Nephron progenitor cell (in vitro differentiated cells): ENCODE results near the gene GAD2.
A peak's percentile ranks its signal among the peaks of the same experiment; 100 is the strongest.

Experiments used
- DNase-seq: peaks from one replicate; pipeline ENCODE4 v3.0.0; 2021
- H3K27ac Mint-ChIP-seq: 2 replicates; pipeline ENCODE4 v1.8.0; 2021; ENCODE audit warnings: mild to moderate bottlenecking, moderate library complexity, mixed read lengths
- H3K27me3 Mint-ChIP-seq: 2 replicates; pipeline ENCODE4 v1.8.0; 2021; ENCODE audit warnings: mild to moderate bottlenecking, low read depth, mixed read lengths; ENCODE audit not compliant: poor library complexity
- H3K36me3 Mint-ChIP-seq: 2 replicates; pipeline ENCODE4 v1.8.0; 2021; ENCODE audit warnings: low read depth, mixed read lengths
- H3K4me1 Mint-ChIP-seq: 2 replicates; pipeline ENCODE4 v1.8.0; 2021; ENCODE audit warnings: mixed read lengths
- H3K4me3 Mint-ChIP-seq: 2 replicates; pipeline ENCODE4 v1.8.0; 2021; ENCODE audit warnings: mild to moderate bottlenecking, moderate library complexity, mixed read lengths
- H3K9me3 Mint-ChIP-seq: 2 replicates; pipeline ENCODE4 v1.8.0; 2021; ENCODE audit warnings: mild to moderate bottlenecking, moderate library complexity, mixed read lengths
- TF ChIP-seq, protein P1 (sequence below): fragments of 200-600 bp; sonication (generic); IDR thresholded peaks from 2 replicates; pipeline ENCODE4 v1.5.0; 2021; ENCODE audit warnings: antibody characterized with exemption

The GAD2 gene

DNA sequence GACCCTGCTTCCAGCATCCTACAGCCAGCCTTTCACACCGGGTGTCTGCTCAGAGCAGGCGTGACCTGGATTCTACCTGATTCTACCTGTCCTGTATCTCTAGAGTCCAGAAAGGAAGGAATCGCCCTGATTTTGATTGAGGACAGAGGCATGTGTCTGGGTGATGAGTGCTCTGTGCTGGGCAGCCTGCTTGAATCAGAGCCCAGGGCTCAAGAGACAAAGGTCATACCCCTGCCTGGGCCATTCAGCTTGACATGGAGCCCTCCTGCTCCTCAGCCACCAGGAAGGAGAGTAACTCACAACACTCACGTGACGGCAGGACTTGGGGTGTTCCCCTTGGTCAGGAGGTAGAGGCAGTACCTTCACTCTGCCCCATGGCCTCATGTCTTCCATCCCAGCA is 11.2 kb downstream of the GAD2 start:
- no peaks in the 10 kb centered on the region for H3K4me1 Mint-ChIP-seq
- TF ChIP-seq, protein P1, sequence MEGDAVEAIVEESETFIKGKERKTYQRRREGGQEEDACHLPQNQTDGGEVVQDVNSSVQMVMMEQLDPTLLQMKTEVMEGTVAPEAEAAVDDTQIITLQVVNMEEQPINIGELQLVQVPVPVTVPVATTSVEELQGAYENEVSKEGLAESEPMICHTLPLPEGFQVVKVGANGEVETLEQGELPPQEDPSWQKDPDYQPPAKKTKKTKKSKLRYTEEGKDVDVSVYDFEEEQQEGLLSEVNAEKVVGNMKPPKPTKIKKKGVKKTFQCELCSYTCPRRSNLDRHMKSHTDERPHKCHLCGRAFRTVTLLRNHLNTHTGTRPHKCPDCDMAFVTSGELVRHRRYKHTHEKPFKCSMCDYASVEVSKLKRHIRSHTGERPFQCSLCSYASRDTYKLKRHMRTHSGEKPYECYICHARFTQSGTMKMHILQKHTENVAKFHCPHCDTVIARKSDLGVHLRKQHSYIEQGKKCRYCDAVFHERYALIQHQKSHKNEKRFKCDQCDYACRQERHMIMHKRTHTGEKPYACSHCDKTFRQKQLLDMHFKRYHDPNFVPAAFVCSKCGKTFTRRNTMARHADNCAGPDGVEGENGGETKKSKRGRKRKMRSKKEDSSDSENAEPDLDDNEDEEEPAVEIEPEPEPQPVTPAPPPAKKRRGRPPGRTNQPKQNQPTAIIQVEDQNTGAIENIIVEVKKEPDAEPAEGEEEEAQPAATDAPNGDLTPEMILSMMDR: no peak
- no peak overlapping the region for H3K27ac Mint-ChIP-seq
- H3K4me3 Mint-ChIP-seq: no peak overlapping the region
- H3K36me3 Mint-ChIP-seq: no peaks in the 10 kb centered on the region
- H3K9me3 Mint-ChIP-seq: no peaks in the 10 kb centered on the region
- DNase-seq: no peak
- peaks cover 42% of the 10 kb centered on the region for H3K27me3 Mint-ChIP-seq

DNA sequence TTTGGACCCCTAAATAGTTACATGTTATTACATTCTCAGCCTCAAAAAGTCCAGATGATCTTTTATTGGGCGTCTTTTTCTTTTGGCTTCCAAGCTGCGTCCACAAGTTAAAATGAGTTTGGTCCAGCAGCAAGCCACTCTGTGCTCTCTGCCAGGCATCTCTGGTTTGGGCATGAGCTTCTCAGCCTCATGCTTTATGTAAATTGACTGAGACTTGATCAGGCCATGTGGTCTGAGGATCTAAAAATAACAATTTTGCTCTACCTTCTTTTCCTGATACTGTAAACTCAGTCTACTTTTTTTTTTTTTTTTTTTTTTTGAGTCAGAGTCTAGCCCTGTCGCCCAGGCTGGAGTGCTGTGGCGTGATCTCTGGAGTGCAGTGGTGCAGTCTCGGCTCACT is 15.6 kb downstream of the GAD2 start:
- H3K36me3 Mint-ChIP-seq: no peaks in the 10 kb centered on the region
- peaks cover 37% of the 10 kb centered on the region for H3K27me3 Mint-ChIP-seq
- TF ChIP-seq, protein P1: no peak
- H3K27ac Mint-ChIP-seq: no peak overlapping the region
- no peaks in the 10 kb centered on the region for H3K4me1 Mint-ChIP-seq
- no peak overlapping the region for H3K4me3 Mint-ChIP-seq
- no peaks in the 10 kb centered on the region for H3K9me3 Mint-ChIP-seq
- DNase-seq: no peak

DNA sequence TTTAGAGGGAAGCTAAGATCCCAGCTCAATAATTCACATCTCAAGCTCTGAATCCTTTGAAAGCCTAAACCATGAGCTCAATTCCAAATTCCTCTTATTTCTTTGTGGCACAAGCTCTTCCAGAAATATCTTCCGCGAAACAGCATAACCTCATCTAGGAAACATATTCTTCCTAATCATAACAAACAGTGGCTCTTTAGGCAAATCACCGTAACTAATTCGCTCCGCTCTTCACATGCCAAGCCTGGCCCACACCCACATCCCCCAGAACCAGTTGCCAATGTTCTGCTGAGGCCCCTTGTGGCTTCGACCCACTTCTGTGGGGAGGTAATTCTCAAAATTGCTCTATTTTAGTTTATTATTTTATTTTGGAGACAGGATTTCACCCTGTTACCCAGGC is 19.2 kb downstream of the GAD2 start:
- H3K36me3 Mint-ChIP-seq: no peaks in the 10 kb centered on the region
- DNase-seq: no peak
- H3K27me3 Mint-ChIP-seq: peaks cover 30% of the 10 kb centered on the region
- no peak overlapping the region for H3K4me3 Mint-ChIP-seq
- H3K27ac Mint-ChIP-seq: no peak overlapping the region
- H3K9me3 Mint-ChIP-seq: no peaks in the 10 kb centered on the region
- H3K4me1 Mint-ChIP-seq: no peaks in the 10 kb centered on the region
- TF ChIP-seq, protein P1: no peak

DNA sequence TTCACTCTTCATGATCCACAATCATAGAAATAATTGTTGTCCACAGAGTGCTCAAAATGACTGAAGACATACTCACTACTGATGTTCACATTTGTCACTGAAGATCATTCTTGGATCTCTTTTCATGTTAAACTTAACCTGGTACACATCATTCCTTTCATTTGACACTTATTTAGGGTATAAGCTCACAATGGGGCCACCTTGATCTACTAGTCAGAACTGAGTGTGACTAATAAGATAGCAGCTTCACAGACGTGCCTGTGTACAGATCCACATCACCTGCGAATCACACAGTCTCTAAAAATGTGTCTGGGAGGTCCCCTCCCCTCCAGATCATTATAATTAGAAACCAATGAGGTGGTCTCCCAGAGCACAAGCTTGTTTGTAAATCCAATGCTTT is 21.8 kb downstream of the GAD2 start:
- Mint-ChIP-seq H3K4me3 (no peak overlapping the region), H3K4me1 (peaks cover 17% of the 10 kb centered on the region), H3K27ac (no peak overlapping the region), H3K9me3 (no peaks in the 10 kb centered on the region), H3K27me3 (peaks cover 16% of the 10 kb centered on the region), H3K36me3 (no peaks in the 10 kb centered on the region)
- DNase-seq: no peak
- TF ChIP-seq, protein P1: no peak

DNA sequence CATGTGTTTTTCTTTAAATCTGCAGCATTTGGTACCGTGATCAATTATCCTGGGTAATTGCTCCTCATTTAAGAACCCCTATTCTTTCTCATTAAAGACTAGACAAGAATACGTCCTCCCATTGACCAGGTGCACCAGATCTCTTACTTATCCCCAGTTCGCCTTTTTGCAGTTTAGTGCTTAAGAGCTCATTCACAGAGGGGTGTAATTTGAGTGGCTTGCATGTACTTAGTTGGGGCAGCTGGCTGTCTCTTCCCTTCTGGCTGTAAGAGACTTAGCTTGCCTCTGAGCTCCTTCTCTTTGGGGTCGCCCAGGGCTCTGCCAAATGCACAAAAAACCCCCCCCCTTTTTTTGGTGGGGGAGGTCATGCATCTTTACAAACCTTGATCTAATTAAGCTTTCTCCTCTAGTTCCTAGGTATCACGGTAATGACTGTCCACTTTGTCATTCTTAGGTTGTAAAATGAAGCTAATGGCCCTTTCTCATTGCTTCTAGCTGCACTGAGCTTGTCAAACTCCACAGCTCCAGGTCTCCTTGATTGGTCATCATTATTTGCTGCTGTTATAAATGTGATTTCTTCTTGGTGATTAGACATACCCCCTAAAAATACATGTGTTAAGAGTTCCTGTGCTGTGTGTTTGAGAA is 26.3 kb downstream of the GAD2 start:
- Mint-ChIP-seq H3K4me1 (peaks cover 40% of the 10 kb centered on the region), H3K27me3 (peaks cover 3% of the 10 kb centered on the region), H3K27ac (peak overlapping the region; percentile 46), H3K36me3 (no peaks in the 10 kb centered on the region), H3K9me3 (no peaks in the 10 kb centered on the region), H3K4me3 (peak overlapping the region; percentile 1)
- DNase-seq: peak; percentile 11
- TF ChIP-seq, protein P1: no peak

DNA sequence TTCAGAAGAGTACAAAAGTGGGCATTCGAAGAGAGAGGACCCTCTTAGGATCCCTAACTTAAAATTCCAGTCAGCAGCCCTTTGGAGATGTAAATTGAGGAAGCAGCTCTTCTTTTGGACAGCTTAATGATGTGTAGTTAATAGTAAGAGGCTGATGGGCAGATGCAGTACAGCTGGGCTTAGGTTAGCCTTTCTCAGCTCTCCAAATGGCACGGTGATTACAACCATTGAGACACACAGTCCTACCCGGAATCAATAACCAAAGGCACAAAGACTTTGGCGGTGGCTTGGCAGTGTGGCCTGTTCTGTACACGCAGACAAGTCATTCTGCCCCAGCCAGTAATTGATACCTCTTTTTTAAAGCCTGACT is 26.8 kb downstream of the GAD2 start:
- Mint-ChIP-seq H3K4me1 (peaks cover 44% of the 10 kb centered on the region), H3K27me3 (peaks cover 3% of the 10 kb centered on the region), H3K36me3 (no peaks in the 10 kb centered on the region), H3K27ac (peak overlapping the region; percentile 46), H3K9me3 (no peaks in the 10 kb centered on the region), H3K4me3 (no peak overlapping the region)
- peak; percentile 10 for DNase-seq
- TF ChIP-seq, protein P1: no peak
